Left renal cortex interstitium (tissue), 4 donors: ENCODE measurements around the gene SARNP. TPM values are rescaled to one million over a fixed set of nuclear protein-coding genes. Genes with fewer than 3 reads are reported as not detected.
"Not testable (repeated sequence)": the region's sequence is repeated elsewhere in the genome, so short reads cannot be mapped to it uniquely, and the experiment has no call there.

Source experiments
- DNase-seq, 4 donors: peaks; one replicate each; pipeline ENCODE4 v3.0.0-alpha.2; 2013; ENCODE audit warnings: low read depth in 4 of 4, low spot score in 2 of 4, missing footprints in 1 of 4
- polyA plus RNA-seq, 4 donors: library from polyadenylated mRNA; unstranded; fragments of 120-200 nt; gene quantifications; one replicate each; pipeline ENCODE4 v1.2.1, GENCODE V29; 2013; ENCODE audit not compliant: insufficient read length in 4 of 4

The SARNP gene
- polyA plus RNA-seq, 4 donors, result 98.8 to 156 (median 114) TPM

GRCh38 chr12:55840581-55841351, 23.2 kb upstream of the SARNP start:
- no peak for DNase-seq

GRCh38 chr12:55839345-55840140, 22.0 kb upstream of the SARNP start:
- no peak for DNase-seq

DNA sequence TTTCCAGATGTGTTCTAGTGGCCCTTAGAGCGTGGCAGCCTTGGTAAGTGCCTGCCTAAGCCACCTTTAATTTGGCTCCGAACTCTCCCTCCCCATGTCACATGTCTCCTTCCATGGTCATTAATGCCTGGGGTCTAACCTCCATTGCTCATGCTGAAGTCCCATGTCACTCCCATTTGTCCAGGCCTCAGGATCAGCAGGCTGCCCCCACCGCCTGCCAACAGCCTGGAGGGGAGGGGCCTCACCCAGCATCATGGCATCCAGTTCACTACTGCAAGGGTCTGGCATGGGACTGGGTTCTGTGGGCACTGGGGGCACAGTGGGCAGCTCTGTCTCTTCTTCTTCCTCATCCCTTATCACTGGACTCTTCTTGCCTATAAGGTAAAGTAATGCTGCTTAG, 20.8 kb upstream of the SARNP start:
- DNase-seq, result no peak

DNA sequence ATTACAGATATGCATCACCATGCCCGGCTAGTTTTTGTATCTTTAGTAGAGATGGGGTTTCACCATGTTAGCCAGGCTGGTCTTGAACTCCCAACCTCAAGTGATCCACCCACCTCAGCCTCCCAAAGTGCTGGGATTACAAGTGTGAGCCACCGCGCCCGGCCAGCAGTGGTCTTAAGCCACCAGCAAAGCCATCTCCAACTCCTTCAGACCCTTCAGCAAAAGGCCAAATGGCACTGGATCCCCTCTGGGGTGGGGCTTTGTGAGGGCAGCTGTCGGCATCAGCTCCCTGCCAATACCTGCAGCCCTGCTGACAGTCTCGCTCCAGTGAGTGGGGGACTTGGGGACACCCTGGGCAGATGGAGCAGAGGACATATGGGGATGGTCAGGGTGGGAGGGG, 16.9 kb upstream of the SARNP start:
- DNase-seq, result not testable (repeated sequence)

- DNase-seq, result no peak
These were observed 15.5 kb upstream of the SARNP start for GRCh38 chr12:55833056-55833455.

- DNase-seq, result no peak
These were observed 13.9 kb upstream of the SARNP start for GRCh38 chr12:55831447-55831815.

GRCh38 chr12:55830601-55831446, 13.3 kb upstream of the SARNP start:
- DNase-seq, result peak; percentile 82 to 94 (median 90)

GRCh38 chr12:55829967-55830600, 12.6 kb upstream of the SARNP start:
- DNase-seq, result peak in 3 of 4 donors; percentile 25 to 39 (median 28)

DNA sequence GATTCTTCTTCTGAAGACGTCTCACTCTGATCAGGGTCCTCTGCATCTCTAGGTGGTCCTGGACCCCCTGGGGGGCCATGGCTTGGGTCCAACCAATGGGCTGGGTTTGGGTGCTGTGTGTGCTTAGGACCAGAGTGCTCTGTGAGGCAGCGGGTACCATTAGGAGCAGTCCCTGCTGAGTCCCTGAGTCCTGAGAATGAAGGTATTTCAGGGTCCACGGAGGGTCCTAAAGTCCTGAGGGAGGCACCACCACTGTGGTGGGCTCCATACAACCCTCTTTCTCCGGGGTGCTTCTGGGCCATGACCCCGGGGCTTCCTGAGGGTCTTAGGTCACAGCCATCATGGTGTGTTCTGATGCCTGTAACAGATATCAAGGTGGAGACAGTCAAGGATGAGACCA, 10.8 kb upstream of the SARNP start:
- DNase-seq, result no peak

DNA sequence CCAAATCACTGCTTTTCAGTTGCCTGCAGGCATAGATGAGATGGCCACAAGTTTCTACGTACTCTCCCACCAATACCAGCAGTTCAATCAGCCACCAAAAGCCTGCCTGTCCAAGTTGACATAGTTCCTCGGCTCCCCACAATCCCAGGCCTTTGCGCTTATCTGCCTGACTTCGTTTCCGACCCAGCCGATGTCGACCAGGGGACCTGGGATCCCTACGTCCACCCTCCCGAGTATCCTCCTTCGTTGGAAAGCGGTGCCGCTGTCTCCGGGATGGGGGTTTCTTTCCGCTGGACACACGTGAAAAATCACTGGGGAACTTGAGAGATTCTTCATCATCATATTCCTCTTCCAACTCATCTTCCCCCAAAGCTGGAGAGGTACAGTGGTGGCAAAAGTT, 10.3 kb upstream of the SARNP start:
- no peak for DNase-seq

GRCh38 chr12:55824726-55825125, 7.2 kb upstream of the SARNP start:
- DNase-seq, result no peak

- no peak for DNase-seq
These were observed 5.9 kb upstream of the SARNP start for GRCh38 chr12:55823419-55823818.

DNA sequence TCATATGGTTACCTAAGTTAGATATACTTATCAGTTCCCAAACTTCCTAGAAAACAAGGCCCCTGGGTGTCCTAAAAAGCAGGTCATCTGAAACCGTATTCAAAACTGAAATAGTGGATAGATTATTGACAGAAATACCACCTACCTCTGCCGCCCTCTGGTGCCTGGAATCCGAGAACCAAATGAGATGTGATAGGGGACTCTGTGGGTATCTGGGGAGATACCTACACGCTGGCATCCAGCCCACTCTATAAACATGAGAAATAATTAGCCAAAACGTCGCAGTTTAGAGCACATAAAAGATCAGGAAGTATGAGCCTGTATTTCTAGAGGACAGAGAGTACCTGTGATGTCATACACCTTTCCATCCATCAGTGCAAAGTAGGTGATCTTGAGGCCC, 4.7 kb upstream of the SARNP start:
- DNase-seq, result no peak

- DNase-seq, result no peak
These were observed 3.2 kb upstream of the SARNP start for GRCh38 chr12:55820679-55821078.

GRCh38 chr12:55818886-55819285, 1.4 kb upstream of the SARNP start:
- no peak for DNase-seq

GRCh38 chr12:55818140-55818728, 710 bp upstream of the SARNP start:
- DNase-seq, result no peak

DNA sequence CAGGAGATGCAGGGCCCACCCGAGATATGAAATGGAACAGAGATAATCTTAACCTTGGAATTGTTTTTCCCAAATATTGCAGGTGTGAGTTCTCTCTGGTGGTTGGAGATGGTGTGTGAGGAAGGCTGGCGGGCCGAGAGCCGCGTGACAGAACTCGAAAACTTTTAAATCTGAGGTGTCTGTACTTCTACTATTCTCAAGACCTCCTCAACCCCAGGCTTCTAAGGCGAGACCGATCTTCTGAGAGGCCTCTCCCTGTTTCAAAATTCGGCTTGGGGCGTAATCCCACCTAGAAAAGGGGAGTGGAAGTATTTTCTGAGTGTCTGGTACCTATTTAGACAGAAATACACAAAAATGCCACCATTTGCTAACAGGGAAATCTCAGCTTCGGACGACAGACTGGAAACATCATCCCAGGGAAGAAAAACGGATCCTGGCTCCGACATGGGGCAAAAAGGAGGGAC, 611 bp downstream of the SARNP start:
- peak in 2 of 4 donors; percentile 40 to 44 for DNase-seq

GRCh38 chr12:55815473-55815872, 2.1 kb downstream of the SARNP start:
- no peak for DNase-seq

DNA sequence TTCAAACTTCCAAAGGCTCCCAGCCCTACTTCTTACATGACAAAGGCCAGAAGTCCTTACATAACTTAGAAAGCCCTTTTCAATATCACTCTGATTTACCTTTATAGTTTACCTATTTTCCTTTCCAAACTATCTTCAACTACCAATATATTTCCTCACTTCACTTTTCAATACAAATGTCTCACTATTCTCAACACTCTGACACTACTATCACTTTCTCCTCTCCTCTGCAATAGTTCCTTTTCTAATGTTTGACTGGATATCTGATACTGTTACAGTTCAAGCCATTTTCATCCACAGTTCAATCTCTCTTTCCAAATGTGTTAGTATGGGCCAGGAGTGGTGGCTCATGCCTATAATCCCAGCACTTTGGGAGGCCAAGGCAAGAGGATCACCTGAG, 3.3 kb downstream of the SARNP start:
- no peak for DNase-seq

GRCh38 chr12:55812088-55812487, 5.4 kb downstream of the SARNP start:
- DNase-seq, result no peak
